GM12891 (cell line): Measurements from ENCODE around the gene IP6K1.

ENCODE experiments used
- DNase-seq: peaks from one replicate; pipeline ENCODE4 v3.0.0; 2011; ENCODE audit warnings: low spot score; ENCODE audit not compliant: insufficient read length
- FAIRE-seq: peaks from 2 replicates; lab custom pipeline; 2011; peaks lifted over from hg19 to GRCh38; lab: Jason Lieb, UNC
- PAX5 ChIP-seq: IDR thresholded peaks from 2 replicates; pipeline ENCODE4 v1.6.1; 2011; ENCODE audit warnings: low read length, moderate library complexity, mild to moderate bottlenecking; ENCODE audit not compliant: insufficient read depth, severe bottlenecking
- POLR2A ChIP-seq: IDR thresholded peaks from 2 replicates; pipeline ENCODE4 v1.6.1; 2011; ENCODE audit warnings: low read depth, low read length, control low read depth
- POLR2AphosphoS5 ChIP-seq: IDR thresholded peaks from 2 replicates; pipeline ENCODE4 v1.6.1; 2011; ENCODE audit warnings: low read depth, low read length, control low read depth
- POU2F2 ChIP-seq: IDR thresholded peaks from 2 replicates; pipeline ENCODE4 v1.6.1; 2011; ENCODE audit warnings: low read depth, mild to moderate bottlenecking, control low read depth, low read length, moderate library complexity
- SPI1 ChIP-seq: IDR thresholded peaks from 2 replicates; pipeline ENCODE4 v1.6.1; 2011; ENCODE audit warnings: low read depth, low read length, control low read depth
- TAF1 ChIP-seq: IDR thresholded peaks from 2 replicates; pipeline ENCODE4 v1.6.1; 2011; ENCODE audit warnings: low read depth, low read length, control low read depth

The IP6K1 gene

GRCh38 chr3:49727154-49727923 lies 59.0 kb downstream of the IP6K1 start:
- TF ChIP-seq POLR2A (no peak), POLR2AphosphoS5 (no peak), SPI1 (no peak), PAX5 (no peak), POU2F2 (no peak), TAF1 (no peak)
- no peak for DNase-seq
- no peak for FAIRE-seq

GRCh38 chr3:49725906-49726681 lies 60.2 kb downstream of the IP6K1 start:
- TF ChIP-seq SPI1 (no peak), POLR2AphosphoS5 (no peak), PAX5 (no peak), POLR2A (no peak), TAF1 (no peak), POU2F2 (no peak)
- FAIRE-seq (no peak), DNase-seq (no peak)

DNA sequence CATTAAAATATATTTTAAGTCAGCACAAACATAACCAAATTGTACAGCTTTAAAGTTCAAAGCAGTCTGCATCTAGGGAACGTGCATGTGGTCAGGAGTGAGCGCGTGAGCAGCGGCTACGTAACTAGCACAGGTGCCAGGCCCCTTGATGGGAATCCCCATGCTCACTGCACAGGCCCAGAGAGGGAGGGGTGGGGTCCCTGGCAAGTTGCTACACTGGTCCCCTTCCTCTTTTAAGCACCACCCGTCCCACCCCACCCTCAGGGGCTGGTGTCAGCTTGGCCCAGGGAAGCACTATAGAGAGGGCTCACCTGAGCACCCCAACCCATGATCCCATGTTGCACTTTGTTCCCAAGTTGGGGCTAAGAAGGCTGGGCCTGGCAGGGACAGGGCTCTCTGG lies 61.8 kb downstream of the IP6K1 start:
- DNase-seq (no peak), FAIRE-seq (no peak)
- TF ChIP-seq POLR2AphosphoS5 (0 out of 2 replicates have a peak, but pooled peaks have one; percentile 13), POLR2A (no peak; the same call in 1 of the 2 replicates)

DNA sequence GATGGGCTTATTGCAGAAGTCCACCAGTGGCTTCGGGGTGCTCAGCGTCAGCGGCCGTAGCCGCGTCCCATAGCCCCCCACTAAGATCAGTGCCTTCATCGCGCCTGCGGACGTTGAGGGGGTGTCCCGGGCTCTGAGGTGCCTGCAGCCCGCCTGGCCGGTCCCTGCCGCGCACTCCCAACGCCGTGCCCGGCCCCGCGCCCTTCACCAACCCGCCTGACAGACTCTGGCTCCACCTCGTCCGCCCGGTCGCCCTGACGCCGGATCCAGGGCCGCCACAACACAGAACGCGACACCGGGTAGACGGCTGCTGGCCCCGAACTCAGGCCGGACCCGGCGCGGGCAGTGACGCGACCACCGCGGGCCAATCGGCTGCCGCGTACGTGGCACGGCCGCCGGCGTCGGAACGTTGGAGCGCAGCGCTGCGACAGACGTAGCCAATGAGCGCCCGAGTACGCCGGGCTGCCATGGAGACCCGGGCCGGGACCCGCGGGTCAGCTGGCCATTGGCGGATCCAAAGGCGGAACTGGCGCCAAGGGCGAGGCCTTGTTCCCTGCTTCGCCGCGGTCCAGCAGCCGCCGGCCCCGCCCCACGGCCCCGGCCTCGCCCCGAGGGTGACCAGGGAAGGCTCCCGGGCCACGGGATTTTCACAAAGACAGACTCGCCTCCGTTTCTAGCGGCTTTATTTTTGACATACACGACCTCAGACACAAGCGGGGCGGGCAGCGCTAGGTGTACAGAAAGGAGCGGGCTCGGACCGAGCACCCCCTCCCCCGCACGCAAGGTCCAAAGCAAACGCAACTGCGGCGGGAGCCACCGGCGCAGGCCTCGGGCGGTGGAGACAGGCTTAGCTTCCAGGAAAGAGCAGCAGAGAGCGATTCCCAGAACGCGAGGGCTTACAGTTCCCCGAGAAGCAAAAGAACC lies 62.5 kb downstream of the IP6K1 start, which contains the start of gene GMPPB:
GMPPB (minus strand) TSS at position 324 of the 924 bp plus-strand sequence; CDS start at position 99, 225 bp downstream.
- peak; percentile 99 for FAIRE-seq
- peak; percentile 47 for TF ChIP-seq PAX5
- peak; percentile 18; the same call in 1 of the 2 replicates for TF ChIP-seq POLR2AphosphoS5
- TF ChIP-seq TAF1, result no peak; the same call in 1 of the 2 replicates
- TF ChIP-seq POLR2A, result peak; percentile 61
- TF ChIP-seq SPI1, result peak; percentile 61
- no peak for TF ChIP-seq POU2F2
- peak; percentile 97 for DNase-seq

GRCh38 chr3:49723296-49723627 lies 63.1 kb downstream of the IP6K1 start:
- FAIRE-seq (no peak), DNase-seq (no peak)
- peak; percentile 46 for TF ChIP-seq POLR2AphosphoS5
- no peak for TF ChIP-seq PAX5
- peak; percentile 35; the same call in 1 of the 2 replicates for TF ChIP-seq POLR2A

DNA sequence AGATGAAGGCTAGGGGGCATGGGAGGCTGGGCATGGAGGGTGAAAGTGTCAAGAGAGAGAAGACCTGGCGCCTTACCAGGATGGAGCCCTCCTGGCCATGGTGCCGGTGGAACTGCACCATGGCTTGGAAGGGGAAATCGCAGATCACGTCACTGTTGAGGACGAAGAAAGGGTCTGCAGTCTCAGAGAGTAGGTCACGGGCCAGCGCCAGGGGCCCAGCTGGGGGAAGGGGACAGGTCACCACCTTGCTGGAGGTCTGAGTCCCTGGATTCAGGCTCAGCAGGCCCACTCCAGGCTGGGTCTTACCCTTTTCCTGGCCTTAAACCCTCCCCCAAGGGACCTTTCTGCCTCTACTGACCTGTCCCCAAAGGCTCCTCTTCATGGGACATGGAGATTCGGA lies 63.4 kb downstream of the IP6K1 start:
- FAIRE-seq (no peak), DNase-seq (no peak)
- TF ChIP-seq POU2F2 (0 out of 2 replicates have a peak, but pooled peaks have one; percentile 12), PAX5 (no peak), POLR2A (no peak; the same call in 1 of the 2 replicates), POLR2AphosphoS5 (peak; percentile 4)

GRCh38 chr3:49721896-49722781 lies 64.2 kb downstream of the IP6K1 start:
- FAIRE-seq, result peak; percentile 78

GRCh38 chr3:49721596-49721895 lies 64.8 kb downstream of the IP6K1 start:
- TF ChIP-seq PAX5, result no peak
- no peak for TF ChIP-seq POLR2A
- TF ChIP-seq SPI1, result no peak
- no peak for TF ChIP-seq POU2F2
- DNase-seq, result no peak
- FAIRE-seq, result no peak

More at GRCh38 chr3:49721896-49722781, 64.2 kb downstream of the IP6K1 start:
- DNase-seq, result no peak
- TF ChIP-seq PAX5 (no peak), SPI1 (no peak), POU2F2 (no peak), POLR2AphosphoS5 (peak; percentile 56; the same call in 1 of the 2 replicates), TAF1 (no peak)

DNA sequence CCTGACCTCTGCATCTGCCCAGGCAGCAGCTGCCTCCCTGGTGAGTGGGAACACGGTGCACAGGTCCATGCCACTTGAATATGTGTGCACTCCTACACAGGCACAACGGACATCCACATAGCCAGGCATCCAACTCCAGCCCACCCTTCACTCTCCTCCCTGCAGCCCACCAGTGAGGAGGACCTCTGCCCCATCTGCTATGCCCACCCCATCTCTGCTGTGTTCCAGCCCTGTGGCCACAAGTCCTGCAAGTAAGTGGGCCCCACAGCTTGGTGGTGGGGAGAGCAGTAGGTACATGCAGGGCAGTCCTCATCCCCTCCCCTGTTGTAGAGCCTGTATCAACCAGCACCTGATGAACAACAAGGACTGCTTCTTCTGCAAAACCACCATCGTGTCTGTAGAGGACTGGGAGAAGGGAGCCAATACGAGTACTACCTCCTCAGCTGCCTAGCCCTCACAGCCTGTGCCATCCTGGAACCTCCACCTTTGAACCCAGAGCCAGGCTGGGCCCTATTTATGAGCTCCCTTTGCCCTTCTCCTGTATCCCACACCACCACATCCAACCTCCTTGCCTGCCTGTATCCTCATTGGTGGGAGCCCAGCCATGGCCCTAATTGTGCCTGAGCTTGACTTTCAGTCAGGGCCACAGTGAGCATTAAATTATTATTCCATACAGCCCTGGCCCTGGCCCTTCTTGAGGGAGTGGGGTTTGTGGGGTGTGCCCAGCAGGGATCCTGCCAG lies 65.3 kb downstream of the IP6K1 start:
- no peak for DNase-seq
- FAIRE-seq, result no peak
- peak; percentile 74 for TF ChIP-seq POLR2AphosphoS5
- TF ChIP-seq TAF1, result no peak
